GM12875 (cell line): ENCODE measurements around the gene ATOH1.

ENCODE experiments used
- H3K4me3 ChIP-seq: one replicate; pipeline ENCODE4 v1.5.1; 2011; ENCODE audit warnings: low read depth, low read length, control low read depth
- CTCF ChIP-seq: IDR thresholded peaks from 2 replicates; pipeline ENCODE4 v1.5.1; 2011; ENCODE audit warnings: low read depth, mild to moderate bottlenecking, control low read depth, inconsistent platforms, low read length, moderate library complexity, borderline replicate concordance; ENCODE audit not compliant: insufficient read depth

The ATOH1 gene

GRCh38 chr4:93802045-93802444, 26.5 kb upstream of the ATOH1 start:
- TF ChIP-seq CTCF, result no peak
- no peak overlapping the region for H3K4me3 ChIP-seq

- no peak overlapping the region for H3K4me3 ChIP-seq
- TF ChIP-seq CTCF, result no peak
These were observed 18.8 kb upstream of the ATOH1 start for GRCh38 chr4:93809773-93810172.

- TF ChIP-seq CTCF, result no peak
- H3K4me3 ChIP-seq, result no peak overlapping the region
These were observed 18.1 kb upstream of the ATOH1 start for GRCh38 chr4:93810340-93810992.

DNA sequence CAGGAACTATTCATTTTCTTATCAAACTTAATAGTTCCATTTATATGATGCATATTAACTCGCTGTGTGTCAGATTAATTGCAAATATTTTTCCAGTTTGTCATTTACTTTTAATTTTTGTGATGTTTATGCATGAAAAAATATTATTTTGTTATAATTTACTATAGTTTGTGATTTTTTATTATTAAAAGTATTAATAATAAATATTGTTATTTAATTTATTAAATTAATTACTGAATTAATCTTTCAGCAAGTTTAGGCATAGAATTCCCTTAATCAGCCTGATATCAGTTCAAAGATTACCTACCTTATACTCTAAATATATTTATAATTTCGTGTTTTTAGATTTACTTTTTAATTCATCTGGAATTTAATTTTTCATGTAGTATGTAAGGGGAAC, 15.5 kb upstream of the ATOH1 start:
- no peak for TF ChIP-seq CTCF
- no peak overlapping the region for H3K4me3 ChIP-seq

- no peak for TF ChIP-seq CTCF
- no peak overlapping the region for H3K4me3 ChIP-seq
These were observed 14.4 kb upstream of the ATOH1 start for GRCh38 chr4:93814141-93814540.

DNA sequence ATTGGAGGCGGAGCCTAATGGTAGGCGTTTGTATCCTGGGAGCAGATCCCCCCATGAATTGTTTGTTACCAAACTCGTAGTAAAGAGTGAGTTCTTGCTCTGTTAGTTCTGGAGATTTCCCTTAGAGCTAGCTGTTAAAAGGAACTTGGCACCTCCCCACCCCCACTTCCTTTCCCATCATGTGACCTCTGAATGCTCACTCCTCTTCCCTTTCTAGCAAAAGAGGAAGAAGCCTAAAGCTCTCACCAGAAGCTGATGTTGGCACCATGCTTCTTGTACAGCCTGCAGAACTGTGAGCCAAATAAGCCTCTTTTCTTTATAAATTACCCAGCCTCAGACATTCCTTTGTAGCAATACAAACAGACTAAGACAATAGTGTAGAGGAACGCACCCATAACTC, 13.8 kb upstream of the ATOH1 start:
- no peak for TF ChIP-seq CTCF
- H3K4me3 ChIP-seq, result no peak overlapping the region

GRCh38 chr4:93825551-93826216, 2.9 kb upstream of the ATOH1 start:
- H3K4me3 ChIP-seq, result no peak overlapping the region
- TF ChIP-seq CTCF, result no peak
